Measurements from ENCODE around the gene HRAS. TPM values are rescaled to one million over a fixed set of nuclear protein-coding genes. Genes with fewer than 3 reads are reported as not detected.

Gene HRAS
- total RNA-seq, 1 donor from 2014 or later = 45.2 TPM

DNA sequence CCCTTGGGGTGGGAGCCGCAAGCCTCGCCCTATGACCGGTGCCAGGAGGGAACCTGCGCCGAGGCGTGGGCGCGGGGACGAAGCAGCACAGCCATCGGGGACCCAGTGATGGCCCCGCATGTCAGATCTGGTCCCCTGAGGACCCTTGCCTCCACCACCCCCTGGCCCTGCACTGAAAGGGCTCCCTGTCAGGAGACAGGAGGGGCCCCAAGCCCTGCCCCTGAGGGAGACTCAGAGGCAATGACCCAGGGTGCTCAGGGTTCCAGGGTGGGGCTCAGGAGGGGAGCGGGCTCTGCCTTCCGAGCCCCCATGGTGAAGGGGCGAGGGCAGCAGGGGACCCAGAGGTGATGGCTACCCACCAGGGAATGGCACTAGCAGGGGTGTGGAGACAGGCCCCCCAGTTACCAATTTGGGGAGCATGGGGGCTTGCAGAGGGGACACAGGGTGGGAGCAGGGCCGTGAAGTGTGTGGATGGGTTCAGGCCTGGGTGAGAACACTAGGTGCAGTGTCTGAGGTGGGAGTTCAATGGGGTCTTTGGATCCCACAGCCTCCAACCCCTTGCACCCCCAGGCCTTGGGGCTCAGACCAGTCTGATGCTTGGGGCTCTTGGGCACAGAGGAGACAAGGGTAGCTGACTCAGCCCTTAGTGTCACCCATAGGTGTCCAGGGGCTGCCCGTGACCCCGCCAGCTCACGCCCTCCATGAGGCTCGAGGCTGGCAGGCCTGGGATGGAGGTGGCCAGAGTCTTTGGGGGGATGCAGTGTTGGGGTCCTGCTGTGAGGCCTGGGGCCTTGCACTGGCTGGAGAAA lies 2.5 kb upstream of the HRAS start:
- DNase-seq (ENCODE audit: low spot score) = peak; percentile 54
- intact Hi-C loops (cut with DNase I) = no loop called here
- no peak for ATAC-seq

DNA sequence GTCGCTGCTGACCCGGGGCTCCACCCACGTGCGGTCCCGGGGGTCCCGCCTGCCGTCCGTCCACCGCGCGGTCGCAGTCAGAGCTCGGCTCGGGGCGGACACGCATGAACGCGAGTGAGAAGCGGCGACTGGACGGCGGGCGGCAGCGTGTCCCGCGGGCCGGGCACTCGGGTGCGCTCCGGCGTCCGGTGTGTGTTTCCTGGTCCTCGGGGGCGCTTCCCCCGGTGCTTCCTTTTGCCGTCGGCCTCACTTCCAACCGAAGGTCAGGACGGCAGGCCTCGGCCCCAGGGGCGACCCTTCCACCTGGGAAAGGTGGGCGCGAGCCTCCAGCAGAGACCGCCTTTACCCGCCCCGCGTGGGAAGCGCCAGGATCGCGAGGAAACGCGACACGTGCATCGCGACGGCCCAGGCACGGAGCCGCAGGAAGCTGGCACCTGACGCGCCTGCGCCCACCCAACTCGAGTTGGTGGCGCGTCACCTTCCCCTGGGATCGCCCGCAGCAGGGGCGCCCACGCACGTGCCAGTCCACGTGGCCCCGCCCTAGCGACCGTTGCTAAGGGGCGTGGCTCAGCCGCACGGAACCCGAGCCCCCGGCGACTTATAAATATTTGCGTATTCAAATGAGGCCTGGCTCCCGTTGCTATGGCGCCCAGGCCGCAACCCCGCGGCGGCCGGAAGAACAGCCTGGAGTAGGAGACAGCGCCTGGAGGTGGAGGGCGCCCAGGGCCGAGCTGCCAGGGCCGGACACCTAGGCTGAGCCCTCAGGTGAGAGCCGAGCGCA lies 1.7 kb upstream of the HRAS start, which contains the start of gene LRRC56:
Gene LRRC56, plus strand, starts transcription at position 687 of the 781 bp plus-strand sequence. CDS start 3,158 bp downstream, outside the sequence.
- ATAC-seq (peak; percentile 37), DNase-seq (ENCODE audit: low spot score) (peak; percentile 84)
- intact Hi-C loops (cut with DNase I) = no loop called here

DNA sequence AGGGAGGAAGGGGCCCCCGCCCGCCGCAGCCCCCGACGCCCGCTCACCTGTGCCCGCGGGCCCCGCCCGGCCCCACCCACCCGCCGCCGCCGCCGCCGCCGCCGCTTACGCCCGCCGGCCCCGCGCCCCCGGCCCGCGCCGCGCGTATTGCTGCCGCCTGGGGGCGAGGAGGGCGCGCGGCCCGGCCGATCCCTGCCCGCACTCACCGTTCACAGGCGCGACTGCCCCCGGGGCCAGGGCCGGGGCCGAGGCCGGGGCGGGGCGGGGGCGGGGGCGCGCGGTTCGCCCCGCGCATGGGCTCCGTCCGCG lies 212 bp downstream of the HRAS start:
- intact Hi-C loops (cut with DNase I) = no loop called here
- ATAC-seq (no peak), DNase-seq (ENCODE audit: low spot score) (no peak)

DNA sequence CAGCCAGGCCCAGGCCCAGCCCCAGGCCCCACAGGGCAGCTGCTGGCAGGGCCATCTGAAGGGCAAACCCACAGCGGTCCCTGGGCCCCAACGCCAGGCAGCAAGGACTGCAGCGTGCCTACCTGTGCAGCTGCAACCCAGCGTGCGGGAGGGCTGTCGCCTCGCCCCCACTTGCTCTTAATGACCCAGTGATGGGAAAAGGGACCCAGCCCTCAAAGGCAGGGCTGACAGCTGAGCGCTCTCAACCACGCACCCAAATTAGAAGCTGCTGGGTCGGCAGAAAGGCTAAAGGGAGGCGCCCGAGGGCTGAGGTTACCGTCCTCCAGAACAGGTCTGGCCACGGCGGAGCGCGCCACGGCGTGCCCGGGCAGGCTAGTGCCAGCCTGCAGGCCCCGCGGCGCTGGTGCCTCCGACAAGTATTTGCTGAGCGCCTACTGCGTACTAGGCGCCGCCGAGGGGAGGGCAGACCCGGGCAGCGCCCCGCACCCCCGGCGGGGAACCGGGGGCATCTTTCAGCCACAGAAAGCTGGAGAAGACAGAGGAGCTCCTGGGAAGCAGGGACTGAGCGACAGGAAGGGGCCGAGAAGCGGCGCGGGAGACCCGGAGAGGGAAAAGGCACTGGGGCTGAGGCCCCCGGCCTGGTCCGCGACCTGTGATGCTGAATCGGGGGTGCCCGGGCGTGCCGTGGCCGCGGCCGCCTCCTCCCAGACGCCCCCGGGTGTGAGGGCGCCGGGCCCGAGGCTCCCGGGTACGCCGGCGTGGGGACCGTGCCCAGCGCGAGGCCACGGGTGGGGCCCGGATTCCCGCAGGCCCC lies 773 bp downstream of the HRAS start:
- intact Hi-C loops (cut with DNase I) = no loop called here
- no peak for ATAC-seq
- DNase-seq (ENCODE audit: low spot score) = peak; percentile 63

DNA sequence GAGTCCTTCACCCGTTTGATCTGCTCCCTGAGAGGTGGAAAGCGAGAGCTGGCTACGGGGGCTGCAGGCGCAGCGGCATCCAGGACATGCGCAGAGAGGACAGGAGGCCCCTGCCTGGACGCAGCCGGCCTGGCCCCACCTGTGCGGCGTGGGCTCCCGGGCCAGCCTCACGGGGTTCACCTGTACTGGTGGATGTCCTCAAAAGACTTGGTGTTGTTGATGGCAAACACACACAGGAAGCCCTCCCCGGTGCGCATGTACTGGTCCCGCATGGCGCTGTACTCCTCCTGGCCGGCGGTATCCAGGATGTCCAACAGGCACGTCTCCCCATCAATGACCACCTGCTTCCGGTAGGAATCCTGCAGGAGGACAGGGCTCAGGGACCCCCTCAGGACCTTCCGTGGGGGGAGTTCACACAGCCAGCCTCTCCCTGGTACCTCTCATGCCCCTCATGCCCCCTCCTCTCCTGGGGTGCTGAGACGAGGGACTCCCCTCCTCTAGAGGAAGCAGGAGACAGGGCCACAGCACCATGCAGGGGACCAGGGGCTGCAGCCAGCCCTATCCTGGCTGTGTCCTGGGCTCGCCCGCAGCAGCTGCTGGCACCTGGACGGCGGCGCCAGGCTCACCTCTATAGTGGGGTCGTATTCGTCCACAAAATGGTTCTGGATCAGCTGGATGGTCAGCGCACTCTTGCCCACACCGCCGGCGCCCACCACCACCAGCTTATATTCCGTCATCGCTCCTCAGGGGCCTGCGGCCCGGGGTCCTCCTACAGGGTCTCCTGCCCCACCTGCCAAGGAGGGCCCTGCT lies 1.6 kb downstream of the HRAS start:
- DNase-seq (ENCODE audit: low spot score) = peak; percentile 56
- no peak for ATAC-seq
- intact Hi-C loops (cut with DNase I) = no loop called here

DNA sequence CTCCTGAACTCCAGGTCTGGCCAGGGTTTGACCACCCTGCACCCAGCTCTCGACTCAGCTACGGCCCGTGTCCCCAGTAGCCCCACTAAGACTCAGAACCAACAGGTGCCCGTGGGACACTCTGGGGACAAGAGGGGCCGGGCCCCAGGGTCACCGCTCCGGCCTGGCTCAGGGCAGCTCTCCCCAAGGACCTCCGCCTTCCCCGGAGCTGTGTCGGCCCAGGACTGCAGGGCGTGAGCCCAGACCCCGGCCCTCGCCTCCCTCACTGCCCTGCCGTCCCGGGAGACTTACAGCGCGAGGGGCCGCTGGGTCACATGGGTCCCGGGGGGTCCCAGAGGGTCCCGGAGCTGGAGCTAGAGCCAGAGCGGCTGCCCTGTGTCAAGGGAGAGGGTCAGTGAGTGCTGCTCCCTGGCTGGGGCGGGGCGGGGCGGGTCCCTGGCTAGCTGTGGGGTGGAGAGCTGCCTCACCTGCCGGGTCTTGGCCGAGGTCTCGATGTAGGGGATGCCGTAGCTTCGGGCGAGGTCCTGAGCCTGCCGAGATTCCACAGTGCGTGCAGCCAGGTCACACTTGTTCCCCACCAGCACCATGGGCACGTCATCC lies 2.3 kb downstream of the HRAS start:
- ATAC-seq (no peak), DNase-seq (ENCODE audit: low spot score) (peak; percentile 58)
- intact Hi-C loops (cut with DNase I) = no loop called here

DNA sequence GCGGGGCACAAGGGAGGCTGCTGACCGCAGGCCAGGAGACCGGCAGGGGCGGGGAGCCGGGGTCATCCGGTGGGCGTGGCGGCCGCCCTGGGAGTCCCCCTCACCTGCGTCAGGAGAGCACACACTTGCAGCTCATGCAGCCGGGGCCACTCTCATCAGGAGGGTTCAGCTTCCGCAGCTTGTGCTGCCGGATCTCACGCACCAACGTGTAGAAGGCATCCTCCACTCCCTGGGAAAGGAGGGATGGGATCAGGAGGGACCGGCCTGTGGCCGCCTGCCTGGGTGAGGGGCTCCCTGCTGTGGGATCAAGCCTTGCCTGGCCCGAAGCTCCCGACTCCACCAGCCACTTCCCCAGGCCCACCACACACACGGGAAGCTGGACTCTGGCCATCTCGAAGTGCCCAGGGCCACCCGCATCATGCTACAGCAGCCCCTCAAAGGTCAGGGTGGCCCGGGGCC lies 2.8 kb downstream of the HRAS start:
- DNase-seq (ENCODE audit: low spot score) (peak; percentile 57), ATAC-seq (no peak)
- intact Hi-C loops (cut with DNase I) = no loop called here

DNA sequence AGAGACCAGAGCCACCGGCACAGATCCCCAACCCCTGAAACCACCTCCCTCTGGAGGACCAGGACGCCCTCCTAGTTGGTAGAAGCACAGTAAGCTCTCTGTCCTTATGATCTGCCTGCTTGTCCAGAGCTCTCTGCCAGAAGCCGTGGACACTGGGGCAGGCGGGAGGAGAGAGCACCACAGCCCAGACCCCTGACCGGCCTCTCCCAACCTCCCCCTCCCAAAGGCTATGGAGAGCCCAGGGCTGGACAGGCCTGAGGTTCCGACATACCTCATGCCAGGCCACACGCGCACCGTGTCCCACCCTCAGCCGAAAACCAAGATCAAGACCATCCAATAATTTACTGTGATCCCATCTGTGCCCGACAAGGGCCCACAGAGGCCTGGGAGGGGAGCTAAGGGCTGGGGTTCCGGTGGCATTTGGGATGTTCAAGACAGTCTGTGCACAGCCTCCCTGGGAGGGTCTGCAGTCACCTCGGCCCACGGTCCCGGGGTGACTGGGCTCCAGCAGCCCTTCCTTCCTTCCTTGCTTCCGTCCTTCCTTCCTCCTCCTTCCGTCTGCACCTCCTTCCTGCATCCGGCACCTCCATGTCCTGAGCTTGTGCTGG lies 3.4 kb downstream of the HRAS start:
- DNase-seq (ENCODE audit: low spot score) (peak; percentile 52), ATAC-seq (no peak)
- intact Hi-C loops (cut with DNase I) = no loop called here

DNA sequence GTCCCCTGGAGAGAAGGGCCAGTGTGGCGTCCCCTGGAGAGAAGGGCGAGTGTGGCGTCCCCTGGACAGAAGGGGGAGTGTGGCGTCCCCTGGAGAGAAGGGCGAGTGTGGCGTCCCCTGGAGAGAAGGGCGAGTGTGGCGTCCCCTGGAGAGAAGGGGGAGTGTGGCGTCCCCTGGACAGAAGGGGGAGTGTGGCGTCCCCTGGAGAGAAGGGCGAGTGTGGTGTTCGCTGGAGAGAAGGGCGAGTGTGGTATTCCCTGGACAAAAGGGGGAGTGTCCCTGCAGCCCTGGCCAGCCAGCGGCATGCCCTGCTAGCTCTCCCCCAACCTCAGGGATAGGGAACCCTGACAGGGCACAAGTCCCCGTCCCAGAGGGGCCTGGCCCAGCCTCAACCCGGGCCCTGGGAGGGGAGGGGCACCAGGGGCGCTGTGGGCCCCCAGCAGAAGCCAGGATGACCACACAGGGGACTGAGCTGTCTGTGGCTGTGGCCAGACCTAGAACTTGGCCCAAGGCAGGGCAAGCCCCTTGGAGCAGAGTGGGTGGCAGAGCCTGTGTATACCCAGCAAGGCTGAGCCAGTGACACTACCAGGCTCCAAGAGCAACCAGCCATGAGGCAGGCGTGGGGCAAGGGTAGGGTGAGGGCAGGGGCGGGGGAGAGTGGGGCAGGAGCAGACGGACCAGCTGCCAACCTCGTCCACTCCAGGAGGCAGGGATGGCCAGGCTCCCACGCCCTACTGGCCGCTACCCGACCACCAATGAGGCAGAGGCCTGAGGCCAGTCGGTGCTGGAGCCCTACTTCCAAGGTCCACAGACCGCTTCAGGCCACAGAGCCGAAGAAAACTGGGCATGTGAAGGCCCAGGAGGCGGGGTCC lies 4.2 kb downstream of the HRAS start:
- peak; percentile 57 for DNase-seq (ENCODE audit: low spot score)

DNA sequence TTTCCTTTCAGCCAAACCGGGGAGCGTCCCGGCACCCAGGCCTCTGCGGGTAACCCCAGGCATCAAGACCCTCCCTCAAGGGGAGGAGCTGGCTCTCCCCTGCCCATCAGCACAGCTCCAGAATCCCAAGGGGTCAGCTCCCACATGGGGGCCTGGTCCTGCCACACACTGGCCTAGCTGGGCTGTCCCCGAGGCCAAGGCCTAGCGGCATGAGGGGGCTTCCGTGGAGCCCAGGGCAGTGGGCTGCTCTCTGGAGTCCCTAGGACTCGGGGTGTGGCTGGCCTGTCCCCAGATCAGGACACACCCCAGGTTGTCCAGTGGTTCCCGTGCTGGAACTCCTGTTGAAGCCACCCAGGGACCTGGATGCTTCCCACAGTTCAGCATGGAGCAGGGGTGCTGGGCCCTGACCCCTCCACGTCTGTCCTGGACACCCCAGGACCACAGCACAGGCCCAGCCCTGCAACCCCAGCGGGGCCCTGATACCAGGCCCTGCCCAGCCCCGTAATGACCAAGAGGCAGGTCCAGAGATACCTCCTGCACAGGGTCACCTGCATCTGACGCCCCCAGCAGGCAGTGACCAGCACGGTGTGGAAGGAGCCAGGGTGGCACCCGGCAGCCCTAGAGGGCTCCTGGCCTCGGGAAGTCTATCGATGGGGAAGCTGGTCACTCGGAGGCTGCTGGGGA lies 5.5 kb downstream of the HRAS start:
- intact Hi-C loops (cut with DNase I) = no loop called here
- ATAC-seq (no peak), DNase-seq (ENCODE audit: low spot score) (peak; percentile 54)

More for the DNA sequence above, 4.2 kb downstream of the HRAS start:
- ATAC-seq = no peak
- intact Hi-C loops (cut with DNase I) = no loop called here

DNA sequence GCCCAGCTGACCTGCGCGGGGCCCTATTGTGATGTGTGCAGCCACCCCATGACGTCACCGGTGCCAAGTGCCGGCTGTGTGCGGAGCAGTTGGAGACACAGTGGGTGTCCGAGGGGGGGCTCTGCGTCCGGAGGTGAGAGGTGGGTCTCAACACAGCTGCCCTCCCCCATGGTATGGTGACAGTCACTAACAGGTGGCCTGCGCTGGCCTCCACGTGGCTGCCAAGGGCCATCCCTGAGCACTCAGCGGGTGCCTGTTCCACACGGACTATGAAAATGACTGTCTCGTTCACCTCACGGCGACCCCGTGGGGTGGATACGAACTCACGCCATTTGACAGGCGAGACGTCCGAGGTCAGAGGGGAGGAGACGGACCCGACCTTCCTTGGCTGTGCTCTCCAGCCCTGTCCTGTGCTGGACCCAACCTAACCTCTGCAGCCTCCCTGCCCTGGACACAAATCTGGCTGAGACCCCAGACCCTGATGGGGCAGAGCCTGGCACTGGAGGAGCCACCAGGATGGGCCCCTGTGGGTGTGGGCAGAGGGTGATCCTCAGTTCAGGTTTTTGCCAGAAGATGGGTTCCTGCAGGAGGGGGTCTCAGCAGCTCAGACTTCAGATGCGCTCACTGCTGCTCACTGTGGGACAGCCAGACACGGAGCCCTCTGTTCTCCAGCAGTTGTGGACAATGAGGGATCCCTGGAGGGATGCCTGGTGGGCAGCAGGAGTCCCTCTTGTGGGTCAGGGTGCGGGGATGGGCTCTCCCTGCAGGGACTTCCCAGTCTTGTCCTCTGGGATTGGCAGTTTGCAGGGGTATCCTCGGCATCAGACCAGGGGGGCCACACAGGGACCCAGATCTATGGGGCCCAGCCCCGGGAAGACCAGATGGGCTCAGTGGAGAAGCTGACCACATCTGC lies 6.3 kb downstream of the HRAS start:
- no peak for ATAC-seq
- intact Hi-C loops (cut with DNase I) = no loop called here
- DNase-seq (ENCODE audit: low spot score) = peak; percentile 53

DNA sequence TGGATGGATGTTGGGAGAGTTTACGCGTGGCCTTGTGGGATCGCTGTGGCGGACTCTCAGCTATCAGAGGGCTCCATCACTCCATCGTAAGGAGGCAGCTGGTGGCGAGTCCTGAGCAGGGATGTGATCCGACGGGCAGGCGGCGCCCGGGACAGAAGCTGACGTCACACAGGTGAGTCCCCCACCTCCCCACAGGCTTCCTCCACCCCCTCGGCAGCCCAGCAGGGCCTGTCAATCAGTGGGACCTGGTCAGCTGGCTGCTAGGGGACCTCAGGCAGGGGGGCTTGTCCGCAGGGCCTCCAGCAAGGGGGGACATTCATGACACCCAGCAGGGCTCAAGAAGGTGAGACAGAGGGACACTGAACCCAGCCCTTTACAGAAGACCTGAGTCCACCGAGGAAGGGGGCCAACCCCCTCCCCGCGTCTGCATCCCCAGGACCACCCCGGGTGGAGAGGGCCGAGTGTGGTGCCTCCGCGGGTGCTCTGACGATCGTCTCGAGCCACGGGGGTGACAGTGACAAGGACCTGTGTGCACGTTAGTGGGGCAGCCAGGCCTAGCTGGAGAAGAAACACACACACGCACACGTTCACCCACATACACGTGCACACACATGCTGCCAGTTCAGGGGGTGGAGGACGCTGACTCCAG lies 7.1 kb downstream of the HRAS start:
- DNase-seq (ENCODE audit: low spot score) = peak; percentile 51
- intact Hi-C loops (cut with DNase I) = no loop called here
- ATAC-seq = no peak

DNA sequence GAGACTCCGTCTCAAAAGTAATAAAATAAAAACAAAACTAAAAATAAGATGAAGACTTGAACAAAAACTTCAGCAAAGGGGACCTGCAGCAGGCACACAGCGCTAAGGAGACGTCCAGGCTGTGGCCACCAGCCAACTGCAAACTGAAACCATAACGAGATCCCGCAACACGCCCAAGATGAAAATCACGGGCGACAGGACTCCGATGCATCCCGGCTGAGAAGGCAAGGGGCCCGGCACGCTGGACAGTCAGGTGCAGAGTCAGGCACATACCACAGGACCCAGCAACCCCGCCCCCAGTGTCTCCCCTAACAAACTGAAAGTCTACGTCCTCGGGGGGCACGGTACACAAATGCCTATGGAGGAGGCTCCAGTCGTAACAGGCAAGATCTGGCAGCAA lies 9.2 kb downstream of the HRAS start:
- no peak for ATAC-seq
- no peak for DNase-seq (ENCODE audit: low spot score)
- intact Hi-C loops (cut with DNase I) = no loop called here

DNA sequence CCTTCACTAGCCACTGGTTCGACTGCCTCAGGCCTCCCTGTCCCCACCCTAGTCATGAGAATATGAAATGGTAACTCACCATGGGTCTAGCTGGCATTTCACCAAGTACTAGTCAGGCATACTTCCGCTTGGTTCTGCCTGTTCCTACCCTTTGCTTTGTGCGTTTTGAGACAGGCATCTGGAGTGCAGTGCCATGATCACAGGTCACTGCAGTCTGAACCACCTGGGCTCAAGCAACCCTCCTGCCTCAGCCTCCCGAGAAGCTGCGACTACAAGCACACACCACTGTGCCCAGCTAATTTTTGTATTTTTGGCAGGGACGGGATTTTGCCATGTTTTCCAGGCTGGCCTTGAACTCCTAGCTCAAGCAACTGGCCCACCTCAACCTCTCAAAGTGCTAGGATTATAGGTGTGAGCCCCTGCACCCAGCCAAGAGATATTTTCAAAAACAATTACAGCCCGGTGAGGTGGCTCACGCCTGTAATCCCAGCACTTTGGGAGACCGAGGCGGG lies 14.1 kb downstream of the HRAS start:
- intact Hi-C loops (cut with DNase I) = no loop called here
- DNase-seq (ENCODE audit: low spot score) (no peak), ATAC-seq (no peak)

Measured in sciatic nerve (tissue), 2 donors.